H1 (cell line): Measurements from ENCODE around the gene MINDY3. TPM values are rescaled to one million over a fixed set of nuclear protein-coding genes. Genes with fewer than 3 reads are reported as not detected.

Source experiments
- BACH1 ChIP-seq: IDR thresholded peaks from 2 replicates; pipeline ENCODE4 v1.6.1; 2012; ENCODE audit warnings: low read length, improper control_type of control experiment
- EP300 ChIP-seq, 2 experiments: IDR thresholded peaks; 1 replicate in 1 of 2; 2 replicates in 1 of 2; pipeline ENCODE4 v1.6.1; 2011 to 2012; ENCODE audit warnings: low read depth in 2 of 2, low read length in 2 of 2, mild to moderate bottlenecking in 2 of 2, borderline replicate concordance in 1 of 2, inconsistent platforms in 1 of 2, moderate library complexity in 1 of 2
- POLR2AphosphoS5 ChIP-seq: IDR thresholded peaks from 2 replicates; pipeline ENCODE4 v1.6.1; 2011; ENCODE audit warnings: low read depth, low read length
- SUZ12 ChIP-seq: fragments of 200-600 bp; sonication (generic); IDR thresholded peaks from 2 replicates; pipeline ENCODE4 v1.6.1; 2012; ENCODE audit warnings: mild to moderate bottlenecking, inconsistent platforms, low read length, moderate library complexity, mixed read lengths
- TAF1 ChIP-seq: IDR thresholded peaks from 2 replicates; pipeline ENCODE4 v1.6.1; 2011; ENCODE audit warnings: mild to moderate bottlenecking, low read depth, low read length
- polyA plus RNA-seq, 7 experiments: library from polyadenylated mRNA; depleted of rRNA in 3 of 7; stranded (reverse) in 5 of 7; unstranded in 2 of 7; fragments of >200 nt in 5 of 7; fragments of 200-250 nt in 2 of 7; gene quantifications; 1 replicate in 5 of 7; 2 replicates in 1 of 7; 4 replicates in 1 of 7; pipeline versions ENCODE4 v1.2.1 to v1.2.3, GENCODE V29; 2011 to 2013; ENCODE audit warnings: missing spikeins in 2 of 7, mixed read lengths in 2 of 7
- total RNA-seq: library from RNA; stranded (reverse); fragmentation: NEBNext Ultra II Directional; extraction: Animal tissue kit (Norgen Biotek cat#: 25700); gene quantifications from 2 replicates; pipeline ENCODE4 v1.2.1, GENCODE V29; 2021

The MINDY3 gene
- total and polyA plus RNA-seq, 2 of the 8 experiments (the other 6 are each of a cell fraction or from before 2014, with no cell fraction given) = 4.6 to 13.6 TPM

- no peak for TF ChIP-seq EP300 (IDR thresholded peaks at IDR 0.05; ENCODE audit: borderline replicate concordance in 1 of 2, low read depth in 2 of 2, low read length in 2 of 2)
- no peak for TF ChIP-seq SUZ12
- TF ChIP-seq TAF1 = no peak
- no peak for TF ChIP-seq BACH1
- no peak for TF ChIP-seq POLR2AphosphoS5
Measured at GRCh38 chr10:15844517-15844916, 15.8 kb downstream of the MINDY3 start (continued).
